Medulla oblongata (tissue), 1 donor: ENCODE data around the gene SLC6A8.
"Not testable (repeated sequence)": the region's sequence is repeated elsewhere in the genome, so short reads cannot be mapped to it uniquely, and the experiment has no call there.

Source experiments
- DNase-seq: peaks from one replicate; pipeline ENCODE4 v3.0.0-alpha.2; 2015; ENCODE audit errors: extremely low spot score

The SLC6A8 gene

GRCh38 chrX:153707406-153707805 is 19.7 kb downstream of the SLC6A8 start:
- no peak for DNase-seq

- peak; percentile 66 for DNase-seq
Observed at GRCh38 chrX:153708415-153708814, 20.7 kb downstream of the SLC6A8 start.

GRCh38 chrX:153709726-153710674 is 22.3 kb downstream of the SLC6A8 start:
- no peak for DNase-seq

- no peak for DNase-seq
Observed at GRCh38 chrX:153714256-153714655, 26.5 kb downstream of the SLC6A8 start.

- DNase-seq: no peak
Observed at GRCh38 chrX:153717445-153717844, 29.7 kb downstream of the SLC6A8 start.

- no peak for DNase-seq
Observed at GRCh38 chrX:153719238-153719637, 31.5 kb downstream of the SLC6A8 start.

GRCh38 chrX:153719701-153720100 is 32.0 kb downstream of the SLC6A8 start:
- no peak for DNase-seq

- DNase-seq: no peak
Observed at GRCh38 chrX:153722704-153723350, 35.1 kb downstream of the SLC6A8 start.

- no peak for DNase-seq
Observed at GRCh38 chrX:153723351-153724251, 35.9 kb downstream of the SLC6A8 start.

- DNase-seq: peak; percentile 88
Observed at GRCh38 chrX:153724252-153725038, 36.7 kb downstream of the SLC6A8 start, which contains the start of the genes ABCD1 and BCAP31. TSS of gene ABCD1 (plus strand) at chrX:153724856. CDS start at chrX:153725267, 411 bp downstream. TSS of gene BCAP31 (minus strand) at chrX:153724387. CDS start at chrX:153723244, 1,143 bp downstream.

- no peak for DNase-seq
Observed at GRCh38 chrX:153725039-153725831, 37.5 kb downstream of the SLC6A8 start.

GRCh38 chrX:153725832-153726285 is 38.1 kb downstream of the SLC6A8 start:
- DNase-seq: no peak

- DNase-seq: peak; percentile 67
Observed at GRCh38 chrX:153726286-153727122, 38.8 kb downstream of the SLC6A8 start.

- peak; percentile 71 for DNase-seq
Observed at GRCh38 chrX:153727123-153727931, 39.6 kb downstream of the SLC6A8 start.

GRCh38 chrX:153728095-153728494 is 40.4 kb downstream of the SLC6A8 start:
- no peak for DNase-seq

GRCh38 chrX:153728951-153729631 is 41.4 kb downstream of the SLC6A8 start:
- no peak for DNase-seq

- not testable (repeated sequence) for DNase-seq
Observed at GRCh38 chrX:153730115-153730514, 42.4 kb downstream of the SLC6A8 start.
